Upper lobe of left lung (tissue), 4 donors: Measurements from ENCODE around the gene TSC1.

ENCODE experiments used
- CTCF ChIP-seq, 6 experiments: fragments of 450-650 bp in 4 of 6; fragments of 200-600 bp in 2 of 6; sonication (generic) in 2 of 6; IDR thresholded peaks; one replicate each; pipeline ENCODE4 v1.5.1; 2016 to 2019; ENCODE audit warnings: antibody characterized with exemption in 6 of 6
- POLR2AphosphoS5 ChIP-seq, 2 donors: sonication (generic); formaldehyde crosslinking; IDR thresholded peaks; one replicate each; pipeline ENCODE4 v1.5.1; 2017; ENCODE audit warnings: antibody characterized with exemption in 2 of 2

- TF ChIP-seq CTCF (IDR thresholded peaks at IDR 0.05) (no peak), POLR2AphosphoS5 (IDR thresholded peaks at IDR 0.05) (no peak)
Observed at GRCh38 chr9:132849185-132849706, 95.2 kb downstream of the TSC1 start.
